A549 treated with ZK216348 at 1 μM for 4 hours (cell line): ENCODE measurements around the gene FUCA1. TPM values are rescaled to one million over a fixed set of nuclear protein-coding genes. Genes with fewer than 3 reads are reported as not detected.

ENCODE experiments used
- total RNA-seq: library from RNA; stranded (reverse); fragments of 200-300 nt; extraction: Qiagen RNA extraction; gene quantifications from 5 replicates; pipeline ENCODE4 v1.2.3, GENCODE V29; 2022; ENCODE audit warnings: low read depth

Gene FUCA1
- total RNA-seq: 7.8 to 10.6 TPM (median 10.1 TPM) in 5 replicates

DNA sequence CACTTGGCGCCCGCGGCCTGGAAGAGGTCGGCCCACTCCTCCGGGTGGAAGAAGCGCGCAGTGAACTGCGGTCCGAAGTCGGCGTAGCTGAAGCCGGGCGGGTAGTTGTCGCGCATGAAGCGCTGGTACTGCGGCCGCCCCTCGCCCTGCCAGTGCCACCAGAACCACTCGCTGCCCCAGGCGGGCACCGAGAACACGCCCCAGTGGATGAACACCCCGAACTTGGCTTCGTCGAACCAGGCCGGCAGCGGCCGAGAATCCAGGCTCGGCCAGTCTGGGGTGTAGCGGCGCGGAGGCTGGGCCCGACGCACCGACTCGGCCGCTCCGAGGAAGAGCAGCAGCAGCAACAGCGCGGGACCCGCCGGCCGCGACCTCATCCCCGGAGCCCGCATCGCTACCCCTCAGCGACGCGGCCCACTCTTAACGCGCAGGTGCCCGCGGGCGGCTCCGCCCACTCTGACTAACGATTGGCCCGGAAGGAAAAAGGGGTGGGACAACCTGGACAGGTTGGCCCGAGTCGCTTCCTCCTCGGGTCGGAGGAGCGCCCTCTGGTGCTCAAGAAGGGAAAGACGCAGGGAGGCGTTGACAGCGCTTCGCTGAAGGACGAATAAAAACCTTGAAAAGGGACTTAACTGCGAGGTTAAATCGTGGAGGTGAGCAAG lies at the start of gene FUCA1:
TSS of gene FUCA1 (minus strand) at position 396 of the 662 bp plus-strand sequence. CDS start at position 392, 4 bp downstream.

DNA sequence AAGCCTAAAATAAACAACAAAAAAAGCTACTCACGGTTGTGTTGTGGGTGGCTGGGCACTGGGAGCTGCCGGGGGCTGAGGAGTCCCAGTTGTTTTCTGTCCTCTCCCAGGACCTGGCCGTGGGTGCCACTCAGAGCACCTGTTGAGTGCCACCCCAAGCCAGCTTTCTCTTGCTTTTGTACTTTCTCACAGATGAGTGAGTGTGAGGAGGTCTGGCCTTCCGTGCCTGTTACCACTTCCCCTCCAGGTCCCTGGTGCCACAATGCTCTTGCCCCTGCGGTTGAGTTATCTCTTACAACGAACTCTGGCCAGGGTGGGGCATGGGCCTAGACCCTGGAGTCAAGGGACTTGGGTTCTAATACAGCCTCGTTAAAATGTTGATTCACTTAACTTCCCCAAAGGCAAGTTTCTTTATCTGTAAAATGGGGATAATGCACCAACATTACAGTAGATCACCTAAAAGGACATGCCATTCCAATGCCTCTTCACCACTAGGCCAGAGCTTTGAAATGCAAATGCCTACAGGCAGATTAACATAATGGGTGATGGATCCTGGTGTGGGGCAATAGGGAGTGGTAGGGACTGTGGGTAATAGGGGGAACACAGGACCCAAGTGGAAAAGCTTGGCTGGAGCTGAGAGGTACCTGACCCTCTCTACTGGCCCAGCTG lies 45.3 kb upstream of the FUCA1 start, which contains the start of gene CNR2:
TSS of gene CNR2 (minus strand) at position 151 of the 669 bp plus-strand sequence. CDS start 37,745 bp downstream, outside the sequence.

DNA sequence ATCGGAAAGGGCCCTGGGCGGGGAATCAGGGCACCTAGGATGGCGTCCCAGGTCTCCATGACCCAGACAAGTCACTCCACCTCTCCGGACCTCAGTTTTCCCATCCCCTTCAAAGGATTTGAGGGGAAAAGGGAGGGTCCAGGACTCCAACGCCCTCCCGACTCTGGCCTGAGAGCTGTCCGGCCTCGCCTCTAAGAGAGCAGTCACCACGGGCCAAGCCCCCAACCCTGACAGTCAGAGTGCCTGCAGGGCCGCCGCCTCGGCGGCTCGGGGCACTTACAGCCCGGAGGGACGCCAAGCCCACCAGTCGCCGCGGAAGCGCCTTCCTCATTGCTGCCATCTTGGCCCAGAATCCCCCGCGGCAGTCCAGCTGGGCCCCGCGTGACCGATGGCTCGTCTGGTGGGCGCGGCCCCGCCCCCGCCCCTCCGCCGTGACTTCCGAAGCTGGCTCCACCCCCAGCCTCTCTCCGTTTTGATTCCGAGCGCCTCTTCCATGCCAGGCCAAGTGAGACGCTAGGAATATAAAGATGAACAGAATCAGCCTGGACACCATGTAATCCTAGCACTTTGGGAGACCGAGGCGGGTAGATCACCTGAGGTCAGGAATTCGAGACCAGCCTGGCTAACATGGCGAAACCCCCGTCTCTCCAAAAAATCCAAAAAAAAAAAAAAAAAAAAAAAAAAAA lies 42.9 kb downstream of the FUCA1 start, which contains the start of gene HMGCL:
TSS of gene HMGCL (minus strand) at position 354 of the 686 bp plus-strand sequence. CDS start at position 340, 14 bp downstream.

DNA sequence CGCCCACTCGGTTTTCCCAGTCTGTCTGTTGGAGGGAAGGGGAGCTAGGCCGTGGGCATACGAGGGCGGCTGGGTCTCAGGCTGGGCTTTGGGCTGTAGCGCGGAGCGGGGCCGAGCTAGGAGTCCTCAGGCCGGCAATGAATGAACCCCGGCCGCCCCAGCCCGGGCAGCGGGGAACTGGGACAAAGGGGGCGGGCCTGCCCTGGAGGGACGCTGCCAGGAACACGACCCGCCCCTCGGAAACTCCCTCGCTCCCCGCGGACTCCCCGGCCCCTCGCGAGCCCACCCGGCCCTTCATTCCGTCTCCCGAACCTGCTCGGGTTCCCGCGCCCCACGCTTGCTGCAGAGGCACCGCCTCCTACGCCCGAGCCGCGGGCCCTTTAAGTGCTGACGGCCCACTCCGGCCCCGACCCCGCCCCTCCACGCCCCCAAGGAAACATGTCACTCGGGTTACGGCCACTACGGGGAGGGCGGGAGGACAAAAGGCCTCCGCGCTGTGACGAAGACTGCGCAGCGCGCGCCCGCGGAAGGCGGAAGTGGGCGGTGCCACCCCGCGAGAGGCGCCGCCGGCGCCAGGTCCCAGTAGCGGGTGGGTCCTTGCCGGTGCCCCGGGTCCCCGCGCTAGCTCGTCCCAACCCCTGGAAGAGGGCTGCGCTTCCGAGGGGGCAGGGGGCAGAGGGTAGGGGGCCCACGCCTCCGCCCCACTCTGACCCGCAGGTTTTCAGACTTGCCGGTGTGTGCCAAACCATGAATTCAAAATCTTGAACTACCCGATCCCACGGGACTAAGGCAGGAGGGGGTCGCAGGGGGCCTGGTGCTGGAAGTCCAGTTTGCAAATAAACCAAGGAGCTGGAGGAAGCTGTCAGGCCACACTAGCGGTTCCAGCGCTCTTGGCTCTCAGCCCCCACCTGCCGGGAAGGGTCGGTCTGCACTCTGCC lies 67.4 kb downstream of the FUCA1 start, which contains the start of gene GALE:
TSS of gene GALE (minus strand) at position 355 of the 938 bp plus-strand sequence. CDS start 1,747 bp downstream, outside the sequence.

Other genes with a start within 250 kb of the FUCA1 start
- 1,347 to 1,706 TPM (median 1,388 TPM) in 5 replicates for gene RPL11, start 176.5 kb downstream of the FUCA1 start, total RNA-seq
- 26.2 to 30.9 TPM (median 29.8 TPM) in 5 replicates for gene ELOA, start 124.8 kb downstream of the FUCA1 start, total RNA-seq
- gene PITHD1, start 89.9 kb downstream of the FUCA1 start, total RNA-seq: 32.1 to 36.3 TPM (median 34.7 TPM) in 5 replicates
- 46.7 to 62.0 TPM (median 56.5 TPM) in 5 replicates for gene LYPLA2, start 77.1 kb downstream of the FUCA1 start, total RNA-seq
- gene GALE, start 67.5 kb downstream of the FUCA1 start, total RNA-seq: 64.6 to 71.1 TPM (median 69.7 TPM) in 5 replicates
- gene HMGCL, start 42.9 kb downstream of the FUCA1 start, total RNA-seq: 11.5 to 13.9 TPM (median 13.2 TPM) in 5 replicates
- not detected in 5 replicates for gene CNR2, start 45.1 kb upstream of the FUCA1 start, total RNA-seq
- gene PNRC2, start 91.5 kb upstream of the FUCA1 start, total RNA-seq: 33.3 to 43.8 TPM (median 41.5 TPM) in 5 replicates
- 70.2 to 112 TPM (median 95.3 TPM) in 5 replicates for gene SRSF10, start 112.0 kb upstream of the FUCA1 start, total RNA-seq
- 5.6 to 7.4 TPM (median 6.9 TPM) in 5 replicates for gene MYOM3, start 243.8 kb upstream of the FUCA1 start, total RNA-seq